ENCODE data around the gene NR6A1.

DNA sequence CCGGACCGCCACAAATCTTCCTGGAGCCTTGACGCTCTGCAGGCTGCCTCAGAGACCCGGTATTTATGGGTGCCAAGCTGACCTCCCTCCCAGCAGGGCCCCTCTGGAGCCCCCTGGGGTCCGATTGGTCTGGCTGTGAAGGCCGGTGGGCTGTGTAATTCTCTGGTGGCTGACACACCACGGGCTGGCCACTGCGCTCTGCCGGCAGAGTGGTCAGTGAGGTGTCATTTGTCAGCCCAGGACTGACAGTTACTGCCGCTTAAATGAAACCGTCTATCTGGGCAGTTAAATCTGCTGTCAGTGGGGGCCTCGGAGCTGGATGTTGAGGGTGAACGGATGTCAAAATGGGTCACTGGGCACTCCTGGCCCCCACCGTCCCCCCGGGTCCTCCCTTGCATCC, 274.6 kb downstream of the NR6A1 start:
- TF ChIP-seq EZH2 (IDR thresholded peaks at IDR 0.05; ENCODE audit: insufficient read depth, poor library complexity, severe bottlenecking), result no peak
- no peak for TF ChIP-seq EZH2phosphoT487 (IDR thresholded peaks at IDR 0.05; ENCODE audit: insufficient read depth, low read depth)
